HG03135 (cell line): ENCODE measurements around the gene NIPAL4.
"Not testable (repeated sequence)": the region's sequence is repeated elsewhere in the genome, so short reads cannot be mapped to it uniquely, and the experiment has no call there.

Experiments
- ATAC-seq: cut with Tn5 transposase; IDR thresholded peaks from one replicate; pipeline ENCODE4 v1.9.1; 2021; ENCODE audit warnings: mild to moderate bottlenecking, moderate library complexity; ENCODE audit not compliant: unreplicated experiment

Gene NIPAL4

DNA sequence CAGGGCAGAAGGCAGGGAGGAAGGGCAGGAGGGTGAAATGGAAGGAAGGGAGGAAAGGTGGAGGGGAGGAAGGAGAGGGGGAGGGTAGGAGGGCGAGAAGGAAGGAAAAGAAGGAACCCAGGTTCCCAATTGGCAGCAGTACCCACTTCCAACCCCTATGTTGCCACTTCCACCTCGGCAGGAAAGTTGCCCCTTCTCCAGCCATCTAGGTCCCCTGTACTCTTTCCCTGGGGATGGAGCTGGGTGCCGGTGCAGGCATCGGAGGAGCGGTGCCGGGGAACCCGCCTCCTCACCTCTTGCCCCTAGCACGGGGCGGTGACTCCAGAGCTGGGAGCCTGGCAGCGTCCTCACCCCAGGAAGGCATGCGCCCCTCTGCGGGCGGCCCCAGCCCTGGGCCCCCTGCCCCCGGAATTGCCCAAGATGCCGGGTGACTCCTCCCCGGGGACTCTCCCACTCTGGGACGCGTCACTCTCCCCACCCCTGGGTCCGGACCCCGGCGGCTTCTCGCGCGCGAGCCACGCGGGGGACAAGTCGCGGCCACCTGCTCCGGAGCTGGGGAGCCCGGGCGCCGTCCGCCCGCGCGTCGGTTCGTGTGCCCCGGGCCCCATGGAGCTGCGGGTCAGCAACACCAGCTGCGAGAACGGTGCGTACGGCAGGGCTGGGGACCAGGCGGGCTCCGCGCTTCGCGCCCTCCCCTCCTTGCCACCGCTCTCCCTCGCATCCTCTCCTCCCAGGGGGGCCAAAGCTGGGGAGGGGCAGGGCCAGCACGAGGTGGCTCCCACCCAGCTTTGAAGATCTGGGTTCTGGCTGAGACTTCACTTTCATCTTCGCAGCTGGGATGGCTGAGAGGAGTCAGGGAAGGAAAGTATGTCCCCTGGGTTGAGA lies at the start of gene NIPAL4:
NIPAL4 (plus strand) TSS at position 499 of the 885 bp plus-strand sequence; CDS start at position 607, 108 bp downstream.
- ATAC-seq, result no peak

DNA sequence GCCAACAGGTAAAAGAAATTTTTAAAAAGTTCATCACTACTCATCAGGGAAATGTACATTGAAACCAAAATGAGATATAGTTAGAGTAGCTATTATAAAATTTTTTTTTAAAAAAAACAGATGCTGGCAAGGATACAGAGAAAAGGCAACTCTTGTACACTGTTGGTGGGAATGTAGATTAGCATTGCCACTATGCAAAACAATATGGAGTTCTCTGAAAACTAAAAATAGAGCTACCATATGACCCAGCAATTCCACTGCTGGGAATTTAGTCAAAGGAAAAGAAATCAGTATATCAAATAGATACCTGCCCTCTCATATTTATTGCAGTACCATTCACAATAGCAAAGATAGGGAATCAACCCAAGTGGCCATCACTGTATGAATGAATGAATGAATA lies 44.2 kb upstream of the NIPAL4 start:
- ATAC-seq, result no peak

DNA sequence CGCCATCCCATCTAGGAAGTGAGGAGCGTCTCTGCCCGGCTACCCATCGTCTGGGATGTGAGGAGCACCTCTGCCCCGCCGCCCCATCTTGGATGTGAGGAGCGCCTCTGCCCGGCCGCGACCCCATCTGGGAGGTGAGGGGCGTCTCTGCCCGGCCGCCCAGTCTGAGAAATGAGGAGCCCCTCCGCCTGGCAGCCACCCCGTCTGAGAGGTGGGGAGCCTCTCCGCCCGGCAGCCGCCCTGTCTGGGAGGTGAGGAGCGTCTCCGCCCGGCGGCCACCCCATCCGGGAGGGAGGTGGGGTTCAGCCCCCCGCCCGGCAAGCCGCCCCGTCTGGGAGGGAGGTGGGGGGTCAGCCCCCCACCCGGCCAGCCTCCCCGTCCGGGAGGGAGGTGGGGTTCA lies 40.5 kb upstream of the NIPAL4 start:
- not testable (repeated sequence) for ATAC-seq

DNA sequence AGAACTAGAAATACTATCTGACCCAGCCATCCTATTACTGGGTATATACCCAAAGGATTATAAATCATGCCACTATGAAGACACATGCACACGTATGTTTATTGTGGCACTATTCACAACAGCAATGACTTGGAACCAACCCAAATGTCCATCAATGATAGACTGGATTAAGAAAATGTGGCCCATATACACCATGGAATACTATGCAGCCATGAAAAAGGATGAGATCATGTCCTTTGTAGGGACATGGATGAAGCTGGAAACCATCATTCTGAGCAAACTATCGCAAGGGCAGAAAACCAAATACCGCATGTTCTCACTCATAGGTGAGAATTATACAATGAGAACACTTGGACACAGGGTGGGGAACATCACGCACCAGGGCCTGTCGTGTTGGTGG lies 30.1 kb upstream of the NIPAL4 start:
- not testable (repeated sequence) for ATAC-seq

DNA sequence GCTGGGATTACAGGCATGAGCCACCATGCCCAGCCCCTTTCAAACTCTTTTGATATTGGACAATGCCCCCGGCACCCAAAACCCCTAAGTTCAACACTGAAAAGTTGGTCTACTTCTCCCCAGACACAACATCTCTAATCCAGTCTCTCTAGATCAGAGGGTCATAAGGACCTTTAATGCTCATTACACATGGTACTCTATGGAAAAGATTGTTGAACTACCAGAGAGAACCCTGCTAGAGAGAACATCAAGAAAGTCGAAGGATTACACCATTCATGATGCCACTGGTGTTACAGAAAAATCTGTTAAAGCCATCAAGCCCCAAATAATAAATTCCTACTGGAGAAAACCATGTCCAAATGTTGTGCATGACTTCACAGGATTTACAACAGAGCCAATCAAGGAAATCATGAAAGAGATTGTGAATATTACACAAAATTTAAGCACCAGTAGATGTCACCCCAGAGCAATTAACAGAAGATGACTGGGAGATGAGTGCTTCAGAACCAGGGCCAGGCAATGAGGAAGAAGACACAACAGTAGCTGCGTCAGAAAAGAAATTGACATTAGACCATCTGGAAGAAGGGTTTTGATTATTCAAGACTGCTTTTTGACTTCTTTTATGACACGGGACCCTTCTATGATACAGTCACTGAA lies 28.3 kb upstream of the NIPAL4 start:
- ATAC-seq, result no peak

DNA sequence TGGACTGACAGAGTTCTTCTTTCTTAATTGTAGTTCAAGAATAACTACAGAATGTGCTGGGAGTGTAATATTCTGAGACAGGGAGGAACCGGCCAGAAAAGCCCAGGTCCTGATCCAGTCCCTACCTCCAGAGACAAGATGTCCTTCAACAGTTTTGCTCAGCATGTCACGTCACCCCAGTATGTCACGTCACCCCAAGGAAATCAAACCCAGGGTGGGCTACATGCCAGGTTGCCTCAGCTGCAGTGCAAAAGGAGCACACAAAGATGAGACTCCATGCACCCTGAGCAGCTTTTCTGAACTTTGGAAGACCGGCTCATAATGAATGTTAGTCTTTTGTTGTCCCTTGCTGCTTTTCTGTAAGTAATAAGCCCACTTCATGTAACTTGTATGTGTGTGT lies 25.9 kb upstream of the NIPAL4 start:
- ATAC-seq, result no peak

DNA sequence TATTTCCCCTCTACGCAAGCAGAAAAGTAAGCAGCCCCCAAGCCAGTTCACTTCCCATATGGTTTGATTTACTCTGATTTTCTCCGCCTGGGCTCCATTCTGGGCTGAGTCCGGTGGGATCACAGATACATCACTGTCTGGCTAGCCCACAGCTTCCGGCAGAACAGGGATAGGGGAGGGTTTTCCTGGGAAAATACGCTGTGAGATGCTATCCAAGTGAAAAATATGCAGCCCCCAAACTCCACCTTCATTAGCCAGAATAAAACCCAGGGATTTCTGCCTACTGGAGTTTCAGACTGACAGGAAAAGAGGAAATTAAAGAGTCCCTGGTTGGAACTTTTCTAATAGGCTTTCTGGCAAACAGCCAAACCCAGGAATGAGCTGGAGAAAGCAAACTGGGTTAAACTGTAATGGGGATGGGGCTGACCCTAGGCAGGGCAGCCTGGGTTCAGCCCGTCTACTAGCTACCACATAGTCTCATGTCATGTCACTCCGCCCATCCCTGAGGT lies 16.9 kb upstream of the NIPAL4 start:
- no peak for ATAC-seq

DNA sequence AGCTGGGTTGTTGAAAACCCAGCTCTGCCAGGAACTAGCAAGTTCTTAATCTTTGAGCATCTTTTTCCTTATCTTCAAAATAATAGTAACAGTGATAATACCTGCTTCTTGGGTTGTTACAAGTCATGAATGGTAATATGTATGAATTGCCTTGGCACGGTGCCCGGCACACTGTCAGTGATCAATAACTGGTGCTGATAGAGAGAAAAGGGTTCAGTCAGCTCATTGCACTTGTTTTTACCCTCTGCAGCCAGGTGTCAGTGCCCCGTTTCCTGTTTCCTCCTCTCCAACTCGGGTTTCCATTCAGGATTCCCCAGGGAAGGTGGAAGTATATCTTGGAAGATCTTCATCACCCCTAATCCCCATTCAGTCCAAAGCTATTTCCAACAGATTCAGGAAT lies 15.8 kb upstream of the NIPAL4 start:
- ATAC-seq, result no peak

DNA sequence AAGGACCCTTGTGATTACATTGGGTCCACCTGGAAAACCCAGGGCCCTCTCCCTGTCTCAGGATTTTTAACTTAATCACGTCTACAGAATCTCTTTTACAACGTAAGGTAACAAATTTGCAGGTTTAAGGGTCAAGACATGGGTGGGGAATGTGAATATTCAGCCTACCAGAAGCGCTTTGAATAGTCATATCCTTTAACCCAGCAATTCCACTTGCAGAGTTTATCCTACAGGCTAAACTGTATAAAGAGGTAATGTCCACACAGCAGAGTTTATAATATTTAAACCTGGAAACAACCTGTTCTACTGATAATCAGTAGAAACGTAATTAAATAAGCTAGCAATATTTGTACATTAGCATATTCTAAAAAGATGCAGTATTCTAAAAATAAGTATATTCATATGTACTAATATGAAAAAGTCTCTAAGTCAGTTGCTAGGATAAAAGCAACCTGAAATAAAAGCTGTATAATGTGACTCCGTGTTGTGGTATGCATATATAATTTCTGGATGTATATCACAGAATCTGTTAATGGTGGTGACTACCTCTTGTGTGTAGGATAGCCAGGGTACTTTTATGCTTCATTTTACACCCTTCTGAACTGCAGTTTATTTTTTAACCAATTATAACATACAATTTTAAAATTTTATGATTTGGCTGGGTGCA lies 14.1 kb upstream of the NIPAL4 start:
- ATAC-seq, result no peak

DNA sequence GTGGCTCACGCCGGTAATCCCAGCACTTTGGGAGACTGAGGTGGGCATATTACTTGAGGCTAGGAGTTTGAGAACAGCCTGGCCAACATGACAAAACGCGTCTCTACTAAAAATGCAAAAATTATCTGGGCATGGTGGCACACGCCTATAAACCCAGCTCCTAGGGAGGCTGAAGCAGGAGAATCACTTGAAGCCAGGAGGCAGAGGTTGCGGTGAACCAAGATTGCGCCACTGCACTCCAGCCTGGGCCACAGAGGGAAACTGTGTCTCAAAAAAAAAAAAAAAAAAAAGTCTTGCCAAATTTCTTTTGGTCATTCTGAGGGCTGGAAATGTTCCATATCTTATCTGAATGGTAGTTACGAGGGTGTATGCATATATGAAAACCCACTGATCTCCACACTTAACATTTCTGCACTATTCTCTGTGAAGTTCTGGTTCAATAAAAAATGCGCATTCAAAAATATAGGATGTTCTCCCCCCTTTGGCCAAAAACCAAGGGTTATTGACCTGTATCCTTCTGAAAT lies 13.5 kb upstream of the NIPAL4 start:
- no peak for ATAC-seq

DNA sequence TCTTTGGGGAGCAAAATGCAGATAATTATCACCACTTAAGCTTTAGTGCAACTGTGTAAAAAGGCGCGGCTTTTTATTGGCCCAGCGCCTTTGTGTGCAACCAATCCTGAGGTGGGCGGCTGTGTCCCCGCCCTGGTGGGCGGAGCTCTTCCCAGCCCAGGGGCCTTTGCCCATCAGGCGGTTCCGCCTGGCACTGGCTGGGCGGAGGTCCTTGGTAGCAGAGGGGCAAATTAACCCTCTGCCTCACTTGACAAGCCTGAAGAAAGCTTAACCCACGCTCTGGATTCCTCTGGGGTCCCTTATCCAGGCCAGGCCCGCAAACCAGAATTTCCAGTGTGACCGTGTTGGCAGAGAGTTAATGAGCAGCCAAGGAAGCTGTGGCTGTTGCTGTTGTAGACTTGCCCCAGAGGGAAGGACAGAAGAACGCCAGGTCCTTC lies 12.8 kb upstream of the NIPAL4 start:
- ATAC-seq, result no peak

DNA sequence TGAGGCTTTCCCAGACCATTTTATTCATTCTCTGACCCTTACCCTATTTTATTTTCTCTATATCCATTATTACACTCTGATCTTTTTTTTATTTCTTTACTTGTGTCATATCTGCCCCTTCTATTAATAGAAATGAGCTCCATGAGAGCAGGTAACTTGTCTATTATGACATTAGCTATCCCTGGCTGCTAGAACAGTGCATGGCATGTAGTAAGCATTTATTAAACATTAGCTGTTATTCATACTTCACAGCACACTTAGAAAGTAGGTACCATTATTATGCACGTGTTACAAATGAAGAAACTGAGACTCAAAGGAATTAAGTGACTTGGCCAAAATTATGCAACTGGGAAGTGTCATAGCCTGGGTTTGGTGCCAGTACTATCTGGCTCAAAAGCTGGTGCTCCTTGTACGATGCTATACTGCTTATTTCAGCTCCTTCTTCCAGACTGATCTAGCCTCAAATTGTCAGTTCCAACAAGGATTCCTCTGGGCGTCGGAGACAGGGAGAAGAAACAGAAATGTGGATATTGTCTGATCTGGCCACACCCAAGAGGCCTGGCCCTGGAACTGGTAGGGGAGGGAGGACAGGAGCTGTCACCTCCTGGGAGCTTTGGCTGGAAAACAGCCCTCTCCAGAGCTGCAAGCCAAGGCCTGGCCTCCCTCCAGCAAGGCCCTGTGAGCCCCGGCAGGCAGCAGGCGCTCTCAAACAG lies 10.8 kb upstream of the NIPAL4 start:
- ATAC-seq, result no peak

DNA sequence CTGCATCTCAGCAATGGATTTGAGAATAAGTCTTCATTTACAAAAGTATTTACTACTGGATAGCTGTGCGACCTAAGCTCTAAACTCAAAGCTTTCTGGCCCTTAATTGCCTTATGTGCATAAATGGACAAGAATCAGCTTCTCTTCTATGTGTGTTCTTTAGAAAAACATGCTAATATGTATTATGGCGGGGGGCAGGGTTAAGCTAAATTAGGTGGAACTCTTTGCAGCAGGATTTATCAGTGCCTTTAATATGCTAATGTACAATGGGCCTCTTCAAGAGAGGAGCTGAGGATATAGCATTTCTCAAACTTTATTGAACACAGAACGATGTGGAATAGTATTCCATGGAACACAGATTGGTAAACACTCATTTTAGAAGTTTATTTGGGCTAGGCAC lies 10.0 kb upstream of the NIPAL4 start:
- no peak for ATAC-seq

DNA sequence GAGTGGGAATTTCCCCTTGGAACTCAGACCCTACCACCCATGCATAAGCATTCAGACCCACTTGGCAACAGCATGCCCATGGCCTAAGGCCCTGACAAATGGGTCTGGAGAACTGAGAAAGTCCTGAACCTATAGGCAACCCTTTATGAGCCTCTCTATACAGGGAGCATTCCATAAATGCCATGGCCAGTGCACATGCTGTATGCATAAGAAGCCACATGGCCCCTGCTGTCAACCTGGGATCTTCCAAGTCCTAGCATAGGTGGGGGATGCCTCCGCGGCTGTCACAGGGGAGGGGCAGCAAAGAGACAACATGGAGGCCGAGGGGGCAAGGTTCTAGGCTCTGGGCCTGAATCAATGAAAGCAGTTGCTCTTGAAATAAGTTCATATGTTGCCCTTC lies 8.2 kb upstream of the NIPAL4 start:
- ATAC-seq, result no peak

DNA sequence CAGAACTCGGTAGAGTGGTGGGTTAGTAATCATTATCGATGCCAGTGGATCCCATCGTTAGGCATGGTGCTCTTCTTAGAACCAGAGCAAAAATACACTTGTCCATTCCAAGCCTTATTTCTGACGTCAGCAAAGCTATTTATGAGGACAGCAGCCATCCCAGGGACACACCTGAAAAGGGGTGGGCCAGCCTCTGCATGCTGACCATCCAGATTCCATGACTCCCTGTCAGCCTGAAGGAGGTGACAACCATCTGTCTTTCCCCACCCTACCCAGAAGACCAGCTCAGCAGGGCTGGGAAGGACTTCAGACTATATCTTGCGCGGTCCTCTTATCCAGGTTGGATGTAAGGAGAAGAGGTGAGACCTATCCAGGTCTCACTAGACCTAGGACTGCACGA lies 5.7 kb upstream of the NIPAL4 start:
- ATAC-seq, result no peak

DNA sequence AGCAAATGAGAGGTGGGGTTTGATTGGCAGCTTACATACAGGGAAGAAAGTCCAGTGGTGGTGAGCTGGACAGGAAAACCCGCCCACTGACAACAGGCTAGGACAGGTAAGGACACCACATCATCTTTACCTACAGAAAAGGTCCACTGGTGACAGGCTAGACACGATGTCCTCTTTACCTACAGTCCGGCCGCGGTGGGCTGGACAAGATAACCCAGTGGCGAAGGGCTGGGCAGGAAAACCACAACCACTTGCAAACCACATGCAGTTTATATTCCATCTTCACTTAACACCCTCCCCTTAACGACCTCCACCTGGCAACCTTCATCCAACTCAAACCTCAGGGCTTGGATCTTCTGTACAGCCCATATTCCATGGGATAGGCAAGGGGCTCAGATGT lies 5.0 kb upstream of the NIPAL4 start:
- ATAC-seq, result no peak

DNA sequence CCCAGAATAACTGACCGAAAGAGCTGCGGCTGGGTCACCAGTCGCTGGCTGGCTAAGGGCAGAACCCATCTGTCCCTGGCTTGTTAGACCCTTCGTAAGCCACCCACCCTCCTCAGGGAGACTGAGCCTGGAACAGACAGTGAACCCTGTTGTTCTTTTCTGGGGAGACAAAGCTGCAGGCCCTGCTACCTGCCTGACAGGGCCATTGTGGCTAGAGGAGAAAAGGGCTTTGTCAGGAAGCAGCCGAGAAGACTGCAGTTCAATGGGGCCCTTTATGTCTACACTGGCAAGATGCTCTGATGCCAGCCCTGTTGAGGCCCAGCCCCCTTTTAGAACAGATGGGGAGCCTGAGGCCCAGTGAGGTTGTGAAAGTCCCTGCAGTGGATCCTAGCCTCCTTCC lies 3.7 kb upstream of the NIPAL4 start:
- ATAC-seq, result no peak

DNA sequence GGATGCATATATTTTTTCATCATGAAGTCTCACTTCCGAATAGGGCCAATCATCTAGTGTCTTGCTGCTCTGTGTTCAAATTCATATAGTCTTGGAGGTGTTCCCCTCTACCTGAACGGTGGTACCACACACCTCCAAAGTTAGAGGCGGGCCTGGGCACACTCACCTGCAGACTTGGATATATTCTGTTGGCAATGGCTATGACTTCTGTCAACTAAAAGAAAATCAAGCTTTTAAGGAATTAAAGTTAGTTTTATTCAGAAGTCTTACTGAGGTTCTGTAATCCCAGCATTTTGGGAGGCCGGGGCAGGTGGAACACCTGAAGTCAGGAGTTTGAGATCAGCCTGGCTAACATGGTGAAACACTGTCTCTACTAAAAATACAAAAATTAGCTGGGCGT lies 2.6 kb upstream of the NIPAL4 start:
- no peak for ATAC-seq

DNA sequence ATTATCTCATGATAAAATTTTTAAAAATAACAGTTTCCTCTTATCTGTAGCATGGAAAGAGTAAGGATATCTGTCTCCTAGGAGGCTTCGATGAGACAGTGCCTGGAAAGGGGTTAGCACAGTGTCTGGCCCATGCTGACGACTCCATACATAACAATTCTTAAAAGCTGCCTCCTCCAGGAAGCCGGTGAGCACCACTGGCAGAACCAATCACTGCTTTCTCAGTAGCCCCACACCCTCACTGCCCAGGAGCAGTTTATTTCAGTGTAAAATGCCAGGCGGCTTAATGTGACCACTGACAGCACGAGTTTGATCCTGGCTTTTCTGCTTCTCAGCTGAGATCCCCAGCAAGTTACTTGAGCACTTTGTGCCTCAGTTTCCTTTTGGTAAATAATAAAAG lies 1.2 kb upstream of the NIPAL4 start:
- no peak for ATAC-seq

DNA sequence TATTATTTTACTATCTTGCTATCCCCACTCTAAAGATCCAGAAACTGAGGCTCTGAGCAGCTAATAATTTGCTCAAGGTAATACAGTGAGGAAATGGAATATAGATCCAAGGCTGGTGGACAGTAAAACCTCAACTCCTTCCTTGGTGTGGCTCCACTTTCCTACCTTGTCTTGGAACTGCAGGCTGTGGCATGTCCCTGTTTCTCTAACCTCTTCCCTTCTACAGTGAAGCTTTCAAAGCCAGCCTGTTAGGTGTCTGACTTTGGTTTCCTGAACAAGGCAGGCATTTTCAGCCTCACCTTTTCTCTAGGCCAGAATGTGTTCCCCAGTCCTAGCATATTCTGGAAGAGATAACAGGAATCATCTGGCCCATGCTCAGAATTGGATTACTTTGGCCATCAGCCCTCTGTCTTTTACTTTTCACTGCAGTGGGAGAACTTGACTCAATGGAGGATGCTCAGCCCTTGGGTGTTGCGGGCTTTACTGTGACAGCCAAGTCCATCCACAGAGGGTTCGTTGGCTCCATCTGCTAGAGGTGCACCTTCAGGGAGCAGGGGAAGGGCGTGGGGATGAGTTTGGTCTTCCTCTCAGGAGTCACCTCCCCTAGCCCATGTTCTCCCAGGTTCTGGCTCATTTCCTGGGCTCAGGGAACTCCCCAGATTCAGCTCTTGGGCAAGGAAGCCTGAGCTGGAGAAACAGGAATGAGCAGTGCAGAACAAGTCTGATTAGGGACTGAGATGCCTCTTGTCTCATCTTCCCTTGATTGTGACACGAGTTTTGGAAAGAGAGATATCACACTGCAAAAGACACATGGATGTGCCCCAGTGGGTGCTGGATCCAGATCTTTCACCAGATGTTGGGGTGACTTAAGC lies 1.1 kb downstream of the NIPAL4 start:
- ATAC-seq, result no peak
